Gastroesophageal sphincter (tissue), 4 donors: ENCODE data around the gene WNT10A. TPM values are rescaled to one million over a fixed set of nuclear protein-coding genes. Genes with fewer than 3 reads are reported as not detected.

ENCODE experiments used
- ATAC-seq: fragments of 150-250 bp; one replicate; pipeline ENCODE4 v1.9.1; 2016; ENCODE audit warnings: mild to moderate bottlenecking, moderate library complexity
- H3K27ac ChIP-seq, 4 donors: fragments of 200-600 bp; sonication (generic) in 3 of 4; 1 replicate in 3 of 4; 2 replicates in 1 of 4; pipeline ENCODE4 v1.5.1; 2016 to 2019
- H3K27me3 ChIP-seq: fragments of 200-600 bp; sonication (generic); one replicate; pipeline ENCODE4 v1.5.1; 2019
- H3K36me3 ChIP-seq, 2 donors: fragments of 200-600 bp; sonication (generic); one replicate each; pipeline ENCODE4 v1.5.1; 2019; ENCODE audit warnings: control low read depth in 1 of 2
- H3K4me1 ChIP-seq, 3 donors: fragments of 200-600 bp; sonication (generic); 1 replicate in 2 of 3; 2 replicates in 1 of 3; pipeline ENCODE4 v1.5.1; 2016 to 2019; ENCODE audit warnings: control low read depth in 2 of 3
- H3K4me3 ChIP-seq, 2 donors: fragments of 200-600 bp; sonication (generic); one replicate each; pipeline ENCODE4 v1.5.1; 2019; ENCODE audit warnings: mild to moderate bottlenecking in 1 of 2, moderate library complexity in 1 of 2
- H3K9me3 ChIP-seq, 3 donors: fragments of 200-600 bp; sonication (generic); one replicate each; pipeline ENCODE4 v1.5.1; 2017 to 2019; ENCODE audit warnings: control low read depth in 2 of 3
- CTCF ChIP-seq, 4 experiments: fragments of 200-600 bp in 2 of 4; fragments of 450-650 bp in 2 of 4; sonication (generic) in 1 of 4; IDR thresholded peaks; one replicate each; pipeline ENCODE4 v1.5.1; 2017 to 2019; ENCODE audit warnings: antibody characterized with exemption in 4 of 4, mild to moderate bottlenecking in 2 of 4, moderate library complexity in 2 of 4
- EP300 ChIP-seq: sonication (generic); formaldehyde crosslinking; IDR thresholded peaks from one replicate; pipeline ENCODE4 v1.6.1; 2017; ENCODE audit warnings: antibody characterized with exemption, mild to moderate bottlenecking
- POLR2A ChIP-seq, 2 donors: fragments of 450-650 bp; IDR thresholded peaks; one replicate each; pipeline ENCODE4 v1.6.1; 2017; ENCODE audit warnings: antibody characterized with exemption in 2 of 2, mild to moderate bottlenecking in 2 of 2, moderate library complexity in 1 of 2
- POLR2AphosphoS5 ChIP-seq: sonication (generic); formaldehyde crosslinking; IDR thresholded peaks from one replicate; pipeline ENCODE4 v1.6.1; 2017; ENCODE audit warnings: antibody characterized with exemption
- WGBS, 2 donors: methylation state at CpG; one replicate each; pipeline ENCODE4 v1.1.5; 2018; ENCODE audit warnings: low coverage in 1 of 2; 5-methylcytosine and 5-hydroxymethylcytosine counted together
- total RNA-seq, 4 donors: library from RNA; depleted of rRNA; stranded (reverse); fragments of >200 nt; gene quantifications; one replicate each; pipeline ENCODE4 v1.1.0, GENCODE V29; 2016

The WNT10A gene
- total RNA-seq, result not detected

- no peak for TF ChIP-seq POLR2AphosphoS5
- no peak for TF ChIP-seq EP300
- TF ChIP-seq CTCF (IDR thresholded peaks at IDR 0.05), result no peak
- TF ChIP-seq POLR2A (IDR thresholded peaks at IDR 0.05), result no peak
- WGBS, 2 donors, result 2% methylated on average over 11 of the region's 58 CpGs; no CpG with 5 or more reads in 1 of the 2 donors
- Histone ChIP-seq H3K9me3 (no peaks in the 10 kb centered on the region), H3K36me3 (no peaks in the 10 kb centered on the region), H3K4me1 (peaks cover 0 to 35% (median 13%) of the 10 kb centered on the region in 3 donors), H3K27me3 (peaks cover 98% of the 10 kb centered on the region), H3K4me3 (peak within 1 kb of the TSS in 1 of 2 donors; percentile 39), H3K27ac (no peak within 1 kb of the TSS)
- ATAC-seq, result no peak
These were observed at the start of gene WNT10A for GRCh38 chr2:218880102-218880858. TSS of gene WNT10A (plus strand) at chr2:218880852. CDS start at chr2:218880996, 144 bp downstream.

GRCh38 chr2:218831378-218831990, 49.2 kb upstream of the WNT10A start, which contains the start of gene PRKAG3:
TSS of gene PRKAG3 (minus strand) at chr2:218831803.
- H3K27ac ChIP-seq, result peak within 1 kb of the TSS in 3 of 4 donors; percentile 54 to 70 (median 60)
- TF ChIP-seq POLR2AphosphoS5, result no peak
- no peak for TF ChIP-seq EP300
- TF ChIP-seq POLR2A (IDR thresholded peaks at IDR 0.05), result no peak
- TF ChIP-seq CTCF (IDR thresholded peaks at IDR 0.05), result no peak
- peaks cover 0 to 18% (median 6%) of the 10 kb centered on the region in 3 donors for H3K4me1 ChIP-seq
- peaks cover 77% of the 10 kb centered on the region for H3K27me3 ChIP-seq
- H3K36me3 ChIP-seq, result no peaks in the 10 kb centered on the region
- 69% methylated on average over 3 of the region's 18 CpGs; no CpG with 5 or more reads in 1 of the 2 donors for WGBS, 2 donors
- ATAC-seq, result no peak
- no peak within 1 kb of the TSS for H3K4me3 ChIP-seq
- H3K9me3 ChIP-seq, result no peaks in the 10 kb centered on the region

- no peak overlapping the region for H3K4me3 ChIP-seq
- no peaks in the 10 kb centered on the region for H3K36me3 ChIP-seq
- H3K9me3 ChIP-seq, result peaks cover 0 to 2% (median 0%) of the 10 kb centered on the region in 3 donors
- TF ChIP-seq POLR2AphosphoS5, result no peak
- no peak for TF ChIP-seq CTCF (IDR thresholded peaks at IDR 0.05)
- TF ChIP-seq POLR2A (IDR thresholded peaks at IDR 0.05), result no peak
- TF ChIP-seq EP300, result no peak
- H3K27me3 ChIP-seq, result peaks cover 77% of the 10 kb centered on the region
- peak overlapping the region in 3 of 4 donors; percentile 54 to 70 (median 60) for H3K27ac ChIP-seq
- H3K4me1 ChIP-seq, result peaks cover 0 to 18% (median 6%) of the 10 kb centered on the region in 3 donors
- 67% methylated on average over 3 of the region's 3 CpGs; no CpG with 5 or more reads in 1 of the 2 donors for WGBS, 2 donors
- ATAC-seq, result peak; percentile 41
These were observed 48.6 kb upstream of the WNT10A start for GRCh38 chr2:218832081-218832480.

GRCh38 chr2:218832520-218832919, 48.1 kb upstream of the WNT10A start:
- H3K27ac ChIP-seq, result peak overlapping the region in 3 of 4 donors; percentile 54 to 70 (median 60)
- TF ChIP-seq POLR2A (IDR thresholded peaks at IDR 0.05) (no peak), POLR2AphosphoS5 (no peak), EP300 (no peak), CTCF (IDR thresholded peaks at IDR 0.05) (no peak)
- H3K4me3 ChIP-seq, result no peak overlapping the region
- H3K4me1 ChIP-seq, result peaks cover 0 to 18% (median 6%) of the 10 kb centered on the region in 3 donors
- H3K9me3 ChIP-seq, result peaks cover 0 to 6% (median 0%) of the 10 kb centered on the region in 3 donors
- WGBS, 2 donors, result 30 to 35% methylated on average over 2 to 3 of the region's 3 CpGs
- H3K36me3 ChIP-seq, result no peaks in the 10 kb centered on the region
- ATAC-seq, result peak; percentile 78
- peaks cover 73% of the 10 kb centered on the region for H3K27me3 ChIP-seq
